Activated CD4-positive, alpha-beta T cell treated with anti-CD3 and anti-CD28 coated beads for 4 hours (primary cell): ENCODE results near the gene FBXO28.
A peak's percentile ranks its signal among the peaks of the same experiment; 100 is the strongest.

Source experiments
- DNase-seq, 2 donors: peaks; one replicate each; pipeline ENCODE4 v3.0.0-alpha.2; 2020

FBXO28 gene

DNA sequence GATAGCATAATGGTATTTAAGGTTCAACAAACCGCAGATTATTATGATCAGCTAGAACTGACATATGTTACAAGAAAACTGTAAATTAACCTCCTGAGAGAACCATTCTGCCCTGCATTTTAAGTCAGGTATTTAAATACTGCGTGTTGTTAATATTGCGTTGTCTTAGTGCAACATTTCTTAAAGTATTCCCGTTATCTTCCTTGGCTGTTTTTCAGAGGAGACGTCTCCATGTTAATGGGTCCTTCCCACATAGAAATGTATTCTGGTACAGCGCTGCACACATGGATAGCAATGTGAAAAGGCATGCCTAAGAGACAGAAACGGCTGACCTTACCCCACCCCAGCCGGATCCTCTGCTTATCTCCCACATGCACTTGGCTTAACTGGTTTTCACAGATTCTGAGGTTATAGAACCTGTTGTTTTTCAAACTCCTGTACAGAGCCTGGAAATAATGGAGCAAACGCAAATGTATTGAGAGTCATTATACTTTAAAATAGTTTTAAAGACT is 46.3 kb downstream of the FBXO28 start:
- no peak for DNase-seq

DNA sequence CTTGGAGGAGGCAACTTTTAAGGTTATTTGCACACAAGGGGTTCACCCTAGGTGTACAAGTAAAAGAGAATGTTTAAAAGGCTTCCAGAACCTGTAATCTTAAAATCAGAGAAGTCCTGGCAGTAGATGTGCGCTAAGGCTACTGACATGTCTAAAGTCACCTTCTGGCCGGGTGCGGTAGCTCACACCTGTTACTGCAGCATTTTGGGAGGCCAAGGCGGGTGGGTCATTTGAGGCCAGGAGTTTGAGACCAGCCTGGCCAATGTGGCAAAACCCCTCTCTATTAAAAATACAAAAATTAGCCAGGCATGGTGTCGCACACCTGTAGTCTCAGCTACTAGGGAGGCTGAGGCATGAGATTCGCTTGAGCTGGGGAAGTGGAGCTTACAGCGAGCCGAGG is 48.9 kb downstream of the FBXO28 start:
- DNase-seq = no peak

DNA sequence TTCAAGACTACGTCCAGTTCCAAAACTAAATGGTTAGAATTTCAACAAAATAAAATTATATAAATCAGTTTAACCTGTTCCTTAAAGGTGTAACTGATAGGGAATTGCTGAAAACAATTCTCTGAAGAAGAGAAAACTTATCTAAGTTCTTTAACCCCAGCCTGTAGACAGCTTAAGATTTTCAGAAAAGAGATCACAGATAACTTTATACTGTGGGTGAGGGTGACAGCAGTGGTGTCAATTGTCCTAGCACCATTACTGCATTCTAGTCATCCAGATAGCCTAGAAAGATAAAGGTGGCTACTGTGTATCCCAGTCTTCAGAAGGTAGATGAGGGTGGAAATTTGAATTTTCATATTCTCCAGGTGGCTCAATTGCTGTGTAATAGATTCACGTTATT is 49.4 kb downstream of the FBXO28 start:
- no peak for DNase-seq

DNA sequence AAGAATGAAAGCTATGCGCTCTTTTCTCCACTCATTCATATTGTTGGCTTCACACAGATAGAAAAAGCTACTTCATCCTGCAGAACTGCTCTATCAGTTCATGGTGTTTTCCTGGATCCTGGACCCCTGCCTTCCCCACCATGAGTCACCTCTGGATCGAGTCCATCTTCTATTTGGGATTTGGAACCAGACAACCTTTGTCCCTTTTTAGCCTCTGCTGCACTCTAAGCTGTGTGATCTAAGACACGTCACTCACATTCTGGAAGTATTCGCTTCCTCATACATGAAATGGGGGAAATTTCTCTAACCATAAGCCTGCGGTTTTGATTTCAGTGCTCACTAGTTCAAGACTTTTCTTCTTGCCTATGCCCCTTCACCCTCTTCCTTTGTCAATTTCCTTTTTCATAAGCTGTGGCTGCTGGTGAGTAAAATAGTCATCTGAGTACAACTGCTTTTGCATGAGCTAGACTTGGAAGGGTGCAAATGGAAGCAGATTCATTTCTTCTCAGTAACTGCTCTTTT is 55.0 kb downstream of the FBXO28 start:
- peak in 1 of 2 donors; percentile 26 for DNase-seq

DNA sequence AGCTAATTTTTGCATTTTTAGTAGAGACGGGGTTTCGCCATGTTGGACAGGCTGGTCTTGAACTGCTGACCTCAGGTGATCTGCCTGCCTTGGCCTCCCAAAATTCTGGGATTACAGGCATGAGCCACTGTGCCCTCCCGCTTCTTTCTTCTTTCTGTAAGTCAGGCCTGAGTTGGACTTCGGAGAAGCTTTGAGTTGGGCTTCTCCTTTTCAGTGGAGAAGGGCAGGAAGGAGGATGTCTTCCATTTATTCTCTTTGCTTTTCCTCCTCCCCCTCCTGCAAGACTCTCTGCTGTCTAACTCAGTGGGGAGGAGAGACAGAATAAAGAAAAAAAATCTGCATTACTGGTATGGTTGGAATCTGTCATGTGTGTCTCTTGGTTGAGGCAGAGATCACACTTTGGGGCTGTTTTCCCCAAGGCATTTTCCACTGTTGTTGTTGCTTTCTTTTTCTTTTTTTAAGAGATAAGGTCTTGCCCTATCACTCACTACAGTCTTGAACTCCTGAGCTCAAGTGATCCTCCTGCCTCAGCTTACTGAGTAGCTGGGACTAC is 55.9 kb downstream of the FBXO28 start:
- no peak for DNase-seq

DNA sequence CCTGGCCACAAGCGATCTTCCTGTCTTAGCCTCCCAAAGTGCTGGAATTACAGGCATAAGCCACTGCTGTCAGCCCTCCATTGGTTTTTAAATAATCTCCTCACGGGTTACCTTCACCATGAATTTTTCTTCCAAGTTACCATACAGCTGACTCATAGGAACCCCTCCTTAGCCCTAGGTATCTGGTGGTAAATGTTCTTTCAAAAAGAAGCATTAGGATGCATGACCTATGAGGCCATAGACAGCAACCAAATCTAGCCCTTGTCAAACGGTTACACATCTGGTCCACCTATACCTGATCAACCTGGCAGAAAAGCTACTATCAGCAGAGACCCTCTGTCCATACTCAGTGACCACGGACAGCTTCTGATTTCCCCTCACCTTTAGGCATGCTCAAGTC is 56.4 kb downstream of the FBXO28 start:
- no peak for DNase-seq

DNA sequence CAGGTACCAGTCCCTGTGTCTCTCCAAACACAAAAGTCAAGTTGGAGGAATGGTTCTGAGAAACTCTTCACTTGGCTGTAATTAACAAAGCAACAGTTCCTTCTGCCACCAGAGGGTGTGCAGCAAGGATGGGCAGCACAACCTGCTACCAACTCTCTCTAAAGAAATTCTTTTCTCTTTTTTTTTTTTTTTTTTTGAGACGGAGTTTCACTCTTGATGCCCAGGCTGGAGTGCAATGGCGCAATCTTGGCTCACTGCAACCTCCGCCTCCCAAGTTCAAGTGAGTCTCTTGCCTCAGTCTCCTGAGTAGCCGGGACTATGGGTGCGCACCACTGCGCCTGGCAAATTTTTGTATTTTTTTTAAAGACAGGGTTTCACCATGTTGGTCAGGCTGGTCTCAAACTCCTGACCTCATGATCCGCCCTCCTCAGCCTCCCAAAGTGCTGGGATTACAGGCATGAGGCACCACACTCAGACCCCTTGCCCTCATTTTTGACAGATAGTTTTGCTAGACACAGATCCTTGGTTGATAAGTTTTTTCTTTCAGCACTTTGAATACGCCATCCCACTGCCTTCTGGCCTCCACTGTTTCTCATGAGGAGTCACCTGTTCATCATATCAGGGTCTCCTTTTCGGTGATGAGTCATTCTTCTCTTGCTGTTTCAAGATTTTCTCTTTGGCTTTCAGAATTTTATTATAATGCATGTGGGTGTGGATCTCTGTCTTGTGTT is 57.0 kb downstream of the FBXO28 start:
- peak; percentile 25 to 26 for DNase-seq

DNA sequence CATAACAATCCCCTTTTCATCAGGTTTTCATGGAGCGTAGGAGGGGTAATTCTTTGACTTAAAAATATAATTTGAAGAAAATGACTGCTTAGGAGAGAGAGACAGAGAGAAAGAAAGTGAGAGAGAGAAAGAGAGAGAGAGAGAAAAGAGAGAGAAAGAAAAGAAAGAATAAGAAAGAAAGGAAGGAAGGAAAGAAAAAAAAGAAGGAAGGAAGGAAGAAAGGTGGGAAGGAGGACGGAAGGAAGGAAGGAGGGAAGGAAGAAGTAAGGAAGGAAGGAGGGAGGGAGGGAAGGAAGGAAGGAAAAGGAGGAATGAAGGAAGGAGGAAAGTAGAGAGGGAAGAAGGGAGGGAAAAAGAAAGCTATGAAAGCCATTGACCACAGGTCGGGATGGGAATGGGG is 58.3 kb downstream of the FBXO28 start:
- no peak for DNase-seq

DNA sequence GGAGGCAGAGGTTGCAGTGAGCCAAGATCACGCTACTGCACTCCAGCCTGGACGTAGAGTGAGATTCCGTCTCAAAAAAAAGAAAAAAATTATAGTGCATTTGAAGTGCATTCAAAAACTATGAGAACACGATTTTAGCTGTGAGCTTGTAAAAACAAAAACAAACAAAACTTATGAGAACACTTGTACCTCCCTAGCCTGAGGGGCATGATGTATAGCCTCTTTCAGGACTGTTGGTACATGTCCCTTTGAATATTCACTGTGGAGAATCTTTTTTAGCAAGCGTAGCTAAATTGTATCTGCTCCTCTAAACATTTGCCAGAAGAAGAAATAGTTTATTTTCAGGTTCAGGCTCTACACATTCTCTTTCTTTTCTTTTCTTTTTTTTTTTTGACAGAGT is 59.6 kb downstream of the FBXO28 start:
- DNase-seq = no peak

DNA sequence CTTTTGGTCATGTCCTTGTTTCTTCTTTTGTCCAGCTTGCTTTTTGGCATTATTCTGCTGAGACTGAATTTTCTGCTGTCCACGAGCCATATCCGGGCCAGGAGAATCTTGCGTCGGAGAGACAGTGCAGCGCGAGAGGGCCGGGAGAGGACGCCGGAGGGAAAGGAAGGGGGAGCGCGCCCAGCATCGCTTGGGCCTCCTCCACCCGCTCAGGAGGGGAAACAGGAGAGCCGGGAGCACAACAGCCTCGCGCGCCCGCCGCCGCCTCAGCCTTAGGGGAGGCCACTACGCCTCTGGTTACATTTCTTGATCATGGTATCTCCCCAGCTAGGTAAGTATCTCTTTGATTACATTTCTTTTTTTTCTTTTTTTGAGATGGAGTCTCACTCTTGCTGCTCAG is 61.7 kb downstream of the FBXO28 start:
- peak in 1 of 2 donors; percentile 40 for DNase-seq

DNA sequence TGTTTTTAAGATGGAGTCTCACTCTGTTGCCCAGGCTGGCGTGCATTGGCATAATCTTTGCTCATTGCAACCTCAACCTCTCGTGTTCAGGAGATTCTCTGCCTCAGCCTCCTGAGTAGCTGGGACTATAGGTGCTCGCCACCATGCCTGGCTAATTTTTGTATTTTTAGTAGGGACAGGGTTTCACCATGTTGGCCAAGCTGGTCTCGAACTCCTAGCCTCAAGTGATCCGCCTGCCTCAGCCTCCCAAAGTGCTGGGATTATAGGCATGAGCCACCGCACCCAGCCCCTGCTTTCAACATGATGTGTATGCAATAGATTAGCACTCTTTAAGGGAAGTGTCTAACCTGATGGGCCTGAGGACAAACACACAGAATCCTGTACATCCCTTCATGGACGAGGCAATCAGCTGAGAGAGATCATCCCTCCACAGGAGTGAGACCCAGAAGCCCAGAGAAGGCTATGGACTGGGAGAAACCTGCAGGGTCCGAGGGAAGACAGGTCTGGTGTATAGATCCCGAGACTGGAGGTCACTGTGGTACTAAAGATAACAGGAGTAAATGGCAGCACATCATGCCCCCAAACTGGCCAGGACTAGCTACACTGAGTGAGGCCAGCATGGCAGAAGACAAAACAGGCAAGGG is 63.6 kb downstream of the FBXO28 start:
- DNase-seq = no peak

DNA sequence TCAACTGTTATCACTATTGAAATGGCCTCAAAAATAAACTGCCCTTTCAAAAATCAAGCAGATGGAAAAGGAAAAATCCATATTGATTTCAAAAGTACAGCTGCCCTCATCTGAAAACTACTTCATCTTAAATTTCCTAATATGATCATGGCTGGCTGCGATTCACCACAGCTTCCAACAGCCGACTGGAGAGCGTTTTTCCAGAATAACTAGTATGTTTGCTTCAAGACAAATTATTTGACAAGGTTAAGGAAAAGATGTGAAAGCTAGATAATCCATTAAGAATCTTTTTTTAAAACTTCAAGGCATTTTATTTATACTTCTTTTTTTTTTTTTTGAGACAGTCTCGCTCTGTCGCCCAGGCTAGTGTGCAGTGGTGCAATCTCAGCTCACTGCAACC is 65.0 kb downstream of the FBXO28 start:
- no peak for DNase-seq

DNA sequence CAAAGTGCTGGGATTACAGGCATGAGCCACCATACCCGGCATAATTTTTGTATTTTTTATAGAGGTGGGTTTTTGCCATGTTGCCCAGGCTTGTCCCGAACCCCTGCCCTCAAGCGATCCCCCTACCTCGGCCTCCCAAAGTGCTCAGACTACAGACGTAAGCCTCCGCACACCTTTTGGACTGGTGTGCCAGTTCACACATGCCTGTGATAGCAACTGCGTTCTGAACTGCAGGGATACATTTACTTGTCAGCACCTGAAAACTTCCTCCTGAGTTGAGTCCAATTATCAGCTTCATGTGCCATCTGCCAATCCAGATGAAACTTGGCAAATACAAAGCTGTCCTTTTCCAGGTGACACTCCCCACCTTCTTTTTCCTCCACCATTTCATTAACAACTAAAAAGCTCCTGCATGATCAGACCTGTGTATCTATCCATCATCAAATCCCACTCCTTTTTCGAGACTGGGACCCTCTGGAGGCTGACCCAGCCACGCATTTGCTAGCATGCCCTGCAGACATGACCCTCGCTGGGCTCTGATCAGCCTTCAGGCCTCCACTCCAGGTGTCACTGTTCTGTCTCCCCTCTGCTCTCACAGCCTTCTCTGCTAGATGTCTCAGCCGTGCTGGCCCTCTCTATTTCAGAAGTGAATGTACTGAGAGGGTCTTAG is 67.0 kb downstream of the FBXO28 start:
- no peak for DNase-seq

DNA sequence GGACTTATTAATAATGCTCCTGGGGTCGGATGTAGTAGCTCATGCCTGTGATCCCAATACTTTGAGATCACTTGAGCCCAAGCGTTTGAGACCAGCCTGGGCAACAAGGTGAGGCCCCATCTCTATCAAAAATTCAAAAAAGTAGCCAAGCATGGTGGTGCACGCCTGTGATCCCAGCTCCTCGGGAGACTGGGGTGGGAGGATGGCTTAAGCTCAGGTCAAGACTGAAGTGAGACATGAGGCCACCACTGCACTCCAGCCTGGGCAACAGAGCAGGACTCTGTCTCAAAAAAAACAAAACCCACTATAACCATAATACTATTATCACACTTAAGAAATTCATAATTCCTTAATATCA is 67.5 kb downstream of the FBXO28 start:
- DNase-seq = no peak

DNA sequence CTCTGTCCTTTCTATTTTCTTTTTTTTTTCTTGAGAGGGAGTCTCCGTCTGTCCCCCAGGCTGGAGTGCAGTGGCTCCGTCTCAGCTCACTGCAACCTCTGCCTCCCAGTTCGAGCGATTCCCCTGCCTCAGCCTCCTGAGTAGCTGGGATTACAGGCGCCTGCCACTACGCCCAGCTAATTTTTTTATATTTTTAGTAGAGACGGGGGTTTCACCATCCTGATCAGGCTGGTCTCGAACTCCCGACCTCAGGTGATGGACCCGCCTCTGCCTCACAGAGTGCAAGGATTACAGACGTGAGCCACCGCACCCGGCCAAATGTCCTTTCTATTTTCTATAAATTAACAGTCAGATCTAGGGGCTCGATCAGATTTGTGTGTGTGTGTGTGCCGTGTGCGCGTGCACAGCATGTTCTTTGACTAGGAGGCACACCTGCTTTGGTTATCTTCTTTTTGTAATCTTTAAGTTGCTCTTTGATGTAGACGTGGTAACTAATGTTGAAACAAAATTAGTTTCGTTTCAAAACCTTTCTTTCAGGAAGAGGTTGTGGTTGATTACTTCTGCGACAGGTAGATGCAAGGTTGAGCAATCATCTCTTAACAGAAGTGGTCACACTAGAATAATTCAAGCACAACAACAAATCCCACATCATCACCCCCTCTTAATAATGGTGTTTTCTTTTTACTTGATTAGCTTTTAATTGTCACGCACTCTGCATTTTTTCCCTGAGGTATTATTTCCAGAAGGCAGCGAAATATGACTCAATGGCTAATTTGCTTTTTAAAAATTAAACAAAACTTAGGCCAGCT is 68.3 kb downstream of the FBXO28 start:
- peak; percentile 30 to 35 for DNase-seq

DNA sequence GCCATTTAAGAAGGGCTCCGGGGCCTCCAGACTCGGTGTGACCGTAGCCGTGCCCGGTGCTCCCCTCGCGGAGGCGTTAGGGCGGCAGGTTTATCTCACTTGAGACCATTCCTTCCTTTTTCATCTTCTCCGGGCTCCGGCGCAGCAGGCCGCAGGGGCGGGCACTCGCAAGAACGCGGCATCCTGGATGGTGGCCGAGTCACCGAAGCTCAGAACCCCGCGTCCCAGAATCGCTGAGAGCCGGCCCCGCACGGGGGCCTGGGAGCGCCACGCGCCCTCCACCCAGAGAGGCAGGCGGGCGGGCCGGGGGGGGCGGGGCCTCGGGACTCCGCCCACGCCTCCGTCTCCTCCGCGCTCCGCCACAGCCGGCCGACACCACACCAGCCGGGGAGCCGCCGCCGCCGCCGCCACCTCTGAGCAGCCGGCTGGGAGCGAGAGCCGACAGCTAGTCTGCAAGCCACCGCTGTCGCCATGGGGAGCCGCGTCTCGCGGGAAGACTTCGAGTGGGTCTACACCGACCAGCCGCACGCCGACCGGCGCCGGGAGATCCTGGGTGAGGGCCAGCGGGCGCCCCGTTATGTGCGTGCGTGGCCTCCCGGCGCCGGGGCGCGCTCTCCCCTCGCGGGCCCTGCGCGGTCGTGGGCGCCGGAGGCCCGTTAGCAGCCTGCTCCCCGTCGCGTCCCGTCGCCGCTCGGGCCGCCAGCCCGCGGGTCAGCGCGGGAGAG is 69.1 kb downstream of the FBXO28 start, which contains the start of gene DEGS1:
DEGS1 (plus strand) TSS at position 375 of the 725 bp plus-strand sequence; CDS start at position 472, 97 bp downstream.
- peak; percentile 77 to 85 for DNase-seq

DNA sequence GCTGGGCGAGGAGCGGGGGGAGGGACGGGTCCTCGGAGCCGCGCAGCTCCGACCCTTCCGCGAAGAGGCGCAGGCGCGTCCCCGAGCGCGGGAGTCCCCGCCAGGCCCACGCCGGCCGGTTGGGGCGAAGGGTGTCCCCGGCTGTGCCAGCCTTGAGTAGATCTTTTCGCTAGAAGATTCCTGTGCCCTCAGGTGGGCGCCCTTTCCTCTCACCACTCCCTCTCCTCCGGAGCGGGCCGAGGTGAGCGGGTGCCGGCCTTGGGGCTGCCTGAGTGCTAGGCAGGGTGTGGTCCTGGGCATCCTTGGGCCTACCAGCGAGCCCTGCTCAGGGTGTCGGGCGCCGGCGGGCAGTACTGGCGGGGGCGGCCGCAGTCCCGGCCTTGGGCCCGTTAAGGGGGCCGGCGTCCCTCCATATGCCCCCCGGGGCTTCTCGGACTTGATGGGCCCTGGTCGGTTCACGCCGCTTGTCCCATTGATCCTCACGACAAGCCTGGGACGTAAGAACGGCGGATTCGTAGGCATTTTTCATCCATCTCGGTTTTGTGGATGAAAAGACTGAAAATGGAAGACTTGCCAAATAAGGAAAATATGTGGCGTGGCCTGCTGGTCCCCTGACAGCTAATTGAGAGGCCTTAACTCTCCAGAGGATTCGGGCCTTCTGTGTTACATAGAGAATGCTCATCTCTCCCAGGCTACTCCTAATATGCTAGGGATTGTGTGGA is 69.8 kb downstream of the FBXO28 start:
- peak; percentile 48 to 65 for DNase-seq

DNA sequence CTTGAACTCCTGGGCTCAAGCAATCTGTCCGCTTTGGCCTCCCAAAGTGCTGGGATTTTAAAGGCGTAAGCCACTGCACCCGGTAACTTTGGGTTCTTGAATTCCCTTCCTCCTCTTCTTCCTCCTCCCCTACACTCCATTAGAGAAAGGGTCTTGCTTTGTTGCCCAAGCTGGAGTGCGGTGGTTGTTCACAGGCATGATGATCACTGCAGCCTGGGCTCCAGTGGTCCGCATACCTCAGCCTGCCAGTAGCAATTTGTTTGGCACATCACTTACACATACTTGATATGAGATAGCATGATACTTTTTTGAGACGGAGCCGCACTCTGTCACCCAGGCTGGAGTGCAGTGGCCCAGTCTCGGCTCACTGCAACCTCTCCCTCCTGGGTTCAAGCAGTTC is 71.3 kb downstream of the FBXO28 start:
- no peak for DNase-seq

DNA sequence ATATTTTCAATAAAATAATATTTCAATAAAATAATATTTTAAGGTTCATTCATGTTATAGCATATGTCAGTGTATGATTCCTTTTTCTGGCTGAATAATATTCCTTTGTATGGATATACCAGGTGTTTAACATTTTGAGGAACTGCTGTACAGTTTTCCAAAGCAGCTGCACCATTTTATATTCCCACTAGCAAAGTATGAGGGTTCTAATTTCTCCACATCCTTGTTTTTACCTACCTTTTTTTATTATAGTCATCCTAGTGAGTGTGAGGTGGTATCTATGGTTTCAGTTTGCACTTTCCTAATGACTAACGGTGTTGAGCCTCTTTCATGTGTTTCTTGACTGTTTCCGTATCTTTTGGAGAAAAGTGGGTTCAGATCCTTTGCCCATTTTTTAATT is 74.4 kb downstream of the FBXO28 start:
- no peak for DNase-seq

DNA sequence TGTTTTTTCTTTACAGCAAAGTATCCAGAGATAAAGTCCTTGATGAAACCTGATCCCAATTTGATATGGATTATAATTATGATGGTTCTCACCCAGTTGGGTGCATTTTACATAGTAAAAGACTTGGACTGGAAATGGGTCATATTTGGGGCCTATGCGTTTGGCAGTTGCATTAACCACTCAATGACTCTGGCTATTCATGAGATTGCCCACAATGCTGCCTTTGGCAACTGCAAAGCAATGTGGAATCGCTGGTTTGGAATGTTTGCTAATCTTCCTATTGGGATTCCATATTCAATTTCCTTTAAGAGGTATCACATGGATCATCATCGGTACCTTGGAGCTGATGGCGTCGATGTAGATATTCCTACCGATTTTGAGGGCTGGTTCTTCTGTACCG is 75.7 kb downstream of the FBXO28 start:
- no peak for DNase-seq
